A549 (cell line): ENCODE data around the gene GNAS-AS1.

Experiments used
- EHF ChIP-seq: fragments of 250-450 bp; sonication (Bioruptor Pico); IDR thresholded peaks from 2 replicates; pipeline ENCODE4 v1.5.0; 2020; ENCODE audit warnings: mild to moderate bottlenecking
- ESRRA ChIP-seq: fragments of 150-350 bp; IDR thresholded peaks from 2 replicates; pipeline ENCODE4 v1.6.1; 2014; ENCODE audit warnings: mild to moderate bottlenecking, low read length, borderline replicate concordance
- KDM1A ChIP-seq: fragments of 200-600 bp; sonication (generic); IDR thresholded peaks from 2 replicates; pipeline ENCODE4 v1.6.1; 2016; ENCODE audit warnings: low read depth, mild to moderate bottlenecking
- POLR2A ChIP-seq: IDR thresholded peaks from 2 replicates; pipeline ENCODE4 v1.6.1; 2012; ENCODE audit warnings: mild to moderate bottlenecking, low read length
- RFX5 ChIP-seq: fragments of 450-650 bp; IDR thresholded peaks from 2 replicates; pipeline ENCODE4 v1.7.1; 2014; ENCODE audit warnings: antibody characterized with exemption, mild to moderate bottlenecking, moderate library complexity
- TF ChIP-seq, protein P1 (sequence below): fragments of >200 bp; sonication (Bioruptor Twin); formaldehyde crosslinking; IDR thresholded peaks from 3 replicates; pipeline ENCODE4 v1.5.1; 2016
- TF ChIP-seq, protein P2 (sequence below): fragments of 200-600 bp; sonication (generic); IDR thresholded peaks from 2 replicates; pipeline ENCODE4 v1.6.1; 2016; ENCODE audit warnings: antibody characterized with exemption, mild to moderate bottlenecking, moderate library complexity

DNA sequence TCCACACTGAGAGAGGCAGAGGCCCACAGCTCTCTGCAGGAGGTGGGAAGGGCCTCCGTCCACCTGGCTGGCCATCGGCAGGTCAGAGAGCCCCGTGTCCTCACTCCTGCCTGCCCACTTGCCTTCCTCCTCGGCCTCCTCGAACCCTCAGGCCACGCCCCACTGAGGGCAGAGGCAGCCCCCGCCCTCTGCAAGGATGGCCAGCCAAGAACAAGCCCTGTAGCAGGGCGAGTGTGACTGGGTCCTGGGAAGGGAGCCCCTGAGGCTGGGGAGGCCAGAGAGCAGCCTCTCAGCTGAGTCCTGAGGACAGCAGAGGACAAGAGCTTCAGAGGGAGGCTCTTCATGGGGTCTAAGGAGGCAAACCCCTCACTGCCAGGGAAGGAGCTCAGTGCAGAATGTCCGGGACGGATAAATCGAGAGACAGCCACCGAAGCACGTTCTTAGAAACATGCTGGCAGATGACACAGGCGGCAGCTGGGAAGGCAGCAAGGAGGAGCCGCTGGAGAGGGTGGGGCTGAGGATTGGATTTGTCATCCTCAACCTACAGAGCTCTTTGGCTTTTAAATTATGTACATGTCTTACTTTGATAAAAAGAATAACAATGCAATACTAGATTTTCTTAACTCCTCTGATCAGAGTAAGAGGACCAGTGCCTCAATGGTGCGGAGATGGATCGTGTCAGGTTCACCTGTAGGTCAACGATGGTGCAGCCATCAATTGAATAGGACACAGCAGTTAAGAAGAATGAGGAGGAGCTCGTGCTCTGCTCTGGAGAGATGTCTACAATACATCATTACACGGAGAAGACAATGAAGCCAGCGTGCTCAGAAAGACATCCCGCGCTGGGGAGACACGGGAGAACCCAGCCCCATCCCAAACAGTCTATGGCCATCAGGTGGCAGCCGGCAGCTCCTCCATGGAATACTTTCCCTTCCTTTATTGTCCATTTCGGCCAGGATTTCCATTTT is 53.0 kb downstream of the GNAS-AS1 start:
- TF ChIP-seq, protein P1, sequence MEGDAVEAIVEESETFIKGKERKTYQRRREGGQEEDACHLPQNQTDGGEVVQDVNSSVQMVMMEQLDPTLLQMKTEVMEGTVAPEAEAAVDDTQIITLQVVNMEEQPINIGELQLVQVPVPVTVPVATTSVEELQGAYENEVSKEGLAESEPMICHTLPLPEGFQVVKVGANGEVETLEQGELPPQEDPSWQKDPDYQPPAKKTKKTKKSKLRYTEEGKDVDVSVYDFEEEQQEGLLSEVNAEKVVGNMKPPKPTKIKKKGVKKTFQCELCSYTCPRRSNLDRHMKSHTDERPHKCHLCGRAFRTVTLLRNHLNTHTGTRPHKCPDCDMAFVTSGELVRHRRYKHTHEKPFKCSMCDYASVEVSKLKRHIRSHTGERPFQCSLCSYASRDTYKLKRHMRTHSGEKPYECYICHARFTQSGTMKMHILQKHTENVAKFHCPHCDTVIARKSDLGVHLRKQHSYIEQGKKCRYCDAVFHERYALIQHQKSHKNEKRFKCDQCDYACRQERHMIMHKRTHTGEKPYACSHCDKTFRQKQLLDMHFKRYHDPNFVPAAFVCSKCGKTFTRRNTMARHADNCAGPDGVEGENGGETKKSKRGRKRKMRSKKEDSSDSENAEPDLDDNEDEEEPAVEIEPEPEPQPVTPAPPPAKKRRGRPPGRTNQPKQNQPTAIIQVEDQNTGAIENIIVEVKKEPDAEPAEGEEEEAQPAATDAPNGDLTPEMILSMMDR: no peak
- TF ChIP-seq RFX5: no peak
- TF ChIP-seq KDM1A: no peak
- TF ChIP-seq POLR2A: no peak
- TF ChIP-seq, protein P2, sequence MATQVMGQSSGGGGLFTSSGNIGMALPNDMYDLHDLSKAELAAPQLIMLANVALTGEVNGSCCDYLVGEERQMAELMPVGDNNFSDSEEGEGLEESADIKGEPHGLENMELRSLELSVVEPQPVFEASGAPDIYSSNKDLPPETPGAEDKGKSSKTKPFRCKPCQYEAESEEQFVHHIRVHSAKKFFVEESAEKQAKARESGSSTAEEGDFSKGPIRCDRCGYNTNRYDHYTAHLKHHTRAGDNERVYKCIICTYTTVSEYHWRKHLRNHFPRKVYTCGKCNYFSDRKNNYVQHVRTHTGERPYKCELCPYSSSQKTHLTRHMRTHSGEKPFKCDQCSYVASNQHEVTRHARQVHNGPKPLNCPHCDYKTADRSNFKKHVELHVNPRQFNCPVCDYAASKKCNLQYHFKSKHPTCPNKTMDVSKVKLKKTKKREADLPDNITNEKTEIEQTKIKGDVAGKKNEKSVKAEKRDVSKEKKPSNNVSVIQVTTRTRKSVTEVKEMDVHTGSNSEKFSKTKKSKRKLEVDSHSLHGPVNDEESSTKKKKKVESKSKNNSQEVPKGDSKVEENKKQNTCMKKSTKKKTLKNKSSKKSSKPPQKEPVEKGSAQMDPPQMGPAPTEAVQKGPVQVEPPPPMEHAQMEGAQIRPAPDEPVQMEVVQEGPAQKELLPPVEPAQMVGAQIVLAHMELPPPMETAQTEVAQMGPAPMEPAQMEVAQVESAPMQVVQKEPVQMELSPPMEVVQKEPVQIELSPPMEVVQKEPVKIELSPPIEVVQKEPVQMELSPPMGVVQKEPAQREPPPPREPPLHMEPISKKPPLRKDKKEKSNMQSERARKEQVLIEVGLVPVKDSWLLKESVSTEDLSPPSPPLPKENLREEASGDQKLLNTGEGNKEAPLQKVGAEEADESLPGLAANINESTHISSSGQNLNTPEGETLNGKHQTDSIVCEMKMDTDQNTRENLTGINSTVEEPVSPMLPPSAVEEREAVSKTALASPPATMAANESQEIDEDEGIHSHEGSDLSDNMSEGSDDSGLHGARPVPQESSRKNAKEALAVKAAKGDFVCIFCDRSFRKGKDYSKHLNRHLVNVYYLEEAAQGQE: no peak
- TF ChIP-seq EHF (CRISPR knock-in tag): no peak
- no peak for TF ChIP-seq ESRRA
